Measurements from ENCODE around the gene TBC1D13.
"Not testable (repeated sequence)": the region's sequence is repeated elsewhere in the genome, so short reads cannot be mapped to it uniquely, and the experiment has no call there.

TBC1D13 gene

DNA sequence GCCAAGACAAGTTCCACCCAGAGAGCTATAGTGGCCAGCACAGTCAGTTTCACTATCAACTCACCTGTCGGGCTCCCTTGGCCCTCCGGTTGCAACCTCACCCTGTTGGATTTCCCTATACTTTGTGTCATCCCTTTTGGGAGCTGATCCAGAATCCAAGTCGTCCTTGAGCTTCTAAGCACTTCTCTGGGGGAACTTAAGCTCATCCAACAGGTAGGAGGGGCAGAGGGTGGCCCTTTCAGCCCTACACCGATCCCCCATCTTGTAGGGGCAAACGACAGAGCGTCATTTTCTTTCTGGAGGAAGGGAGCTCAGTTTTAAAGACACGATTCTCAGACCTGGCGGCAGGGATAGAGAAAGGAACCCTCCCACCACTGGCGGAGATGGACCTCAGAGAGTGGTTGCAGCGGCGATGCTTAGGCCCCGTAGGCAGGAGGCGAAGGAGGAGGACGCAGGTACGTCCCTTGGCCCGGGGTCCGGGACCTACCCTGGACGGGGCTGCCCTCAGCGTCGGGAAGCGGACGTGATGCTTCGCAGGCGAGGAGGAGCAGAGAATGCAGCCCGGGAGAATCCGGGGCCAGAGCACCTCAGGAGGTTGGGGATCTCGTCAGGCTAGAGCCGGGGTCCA, 15.8 kb upstream of the TBC1D13 start:
- TF ChIP-seq, protein P1, sequence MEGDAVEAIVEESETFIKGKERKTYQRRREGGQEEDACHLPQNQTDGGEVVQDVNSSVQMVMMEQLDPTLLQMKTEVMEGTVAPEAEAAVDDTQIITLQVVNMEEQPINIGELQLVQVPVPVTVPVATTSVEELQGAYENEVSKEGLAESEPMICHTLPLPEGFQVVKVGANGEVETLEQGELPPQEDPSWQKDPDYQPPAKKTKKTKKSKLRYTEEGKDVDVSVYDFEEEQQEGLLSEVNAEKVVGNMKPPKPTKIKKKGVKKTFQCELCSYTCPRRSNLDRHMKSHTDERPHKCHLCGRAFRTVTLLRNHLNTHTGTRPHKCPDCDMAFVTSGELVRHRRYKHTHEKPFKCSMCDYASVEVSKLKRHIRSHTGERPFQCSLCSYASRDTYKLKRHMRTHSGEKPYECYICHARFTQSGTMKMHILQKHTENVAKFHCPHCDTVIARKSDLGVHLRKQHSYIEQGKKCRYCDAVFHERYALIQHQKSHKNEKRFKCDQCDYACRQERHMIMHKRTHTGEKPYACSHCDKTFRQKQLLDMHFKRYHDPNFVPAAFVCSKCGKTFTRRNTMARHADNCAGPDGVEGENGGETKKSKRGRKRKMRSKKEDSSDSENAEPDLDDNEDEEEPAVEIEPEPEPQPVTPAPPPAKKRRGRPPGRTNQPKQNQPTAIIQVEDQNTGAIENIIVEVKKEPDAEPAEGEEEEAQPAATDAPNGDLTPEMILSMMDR (IDR thresholded peaks at IDR 0.05; ENCODE audit: borderline replicate concordance, control extremely low read depth, extremely low read depth, insufficient read depth, missing control alignments): no peak
- in situ Hi-C loops (cut with MboI; ENCODE audit: low sequenced_read_pairs, unreplicated experiment): no loop called here
- DNase-seq (ENCODE audit: low spot score): no peak

DNA sequence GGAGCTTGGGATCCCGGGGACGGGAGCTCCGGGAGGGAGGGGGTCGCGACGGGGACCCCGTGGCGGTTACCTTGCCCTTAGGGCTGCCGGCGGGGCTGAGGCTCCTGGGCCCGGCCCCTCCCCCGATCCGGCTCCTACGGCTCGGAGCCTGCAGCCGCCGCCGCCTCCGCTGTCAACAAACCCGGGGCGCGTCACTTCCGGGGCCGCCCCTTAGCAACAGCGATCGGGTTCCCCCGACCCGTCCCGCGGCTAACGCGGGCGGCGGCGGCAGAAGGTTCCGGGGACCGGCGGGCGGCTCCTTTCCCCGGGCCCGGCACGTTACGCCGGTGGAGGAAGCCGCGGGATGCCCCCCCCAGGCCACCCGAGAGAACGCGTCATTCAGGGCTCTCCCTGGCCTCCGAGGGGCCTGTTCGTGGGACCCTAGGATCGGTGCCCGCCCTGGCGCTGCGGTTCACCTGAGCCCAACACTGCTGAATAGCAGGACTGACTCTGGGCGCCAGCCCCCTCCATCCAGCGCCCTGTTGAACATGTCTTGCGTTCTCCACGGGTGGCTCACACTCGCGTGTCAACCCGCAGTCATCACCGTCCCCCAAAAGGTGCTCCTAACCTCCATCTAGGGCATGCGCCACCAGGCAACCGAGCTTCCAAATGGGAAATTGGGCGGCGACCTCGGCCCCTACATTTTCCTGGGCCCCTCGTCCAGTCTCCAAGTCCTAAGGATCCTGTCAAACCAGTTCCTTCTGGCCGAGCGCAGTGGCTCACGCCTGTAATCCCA, 15.1 kb upstream of the TBC1D13 start, which contains the start of gene ZER1:
TSS of gene ZER1 (minus strand) at position 183 of the 775 bp plus-strand sequence. CDS start 16,362 bp downstream, outside the sequence.
- TF ChIP-seq, protein P1 (IDR thresholded peaks at IDR 0.05; ENCODE audit: borderline replicate concordance, control extremely low read depth, extremely low read depth, insufficient read depth, missing control alignments): no peak
- DNase-seq (ENCODE audit: low spot score): peak; percentile 99
- in situ Hi-C loops (cut with MboI; ENCODE audit: low sequenced_read_pairs, unreplicated experiment): no loop called here

DNA sequence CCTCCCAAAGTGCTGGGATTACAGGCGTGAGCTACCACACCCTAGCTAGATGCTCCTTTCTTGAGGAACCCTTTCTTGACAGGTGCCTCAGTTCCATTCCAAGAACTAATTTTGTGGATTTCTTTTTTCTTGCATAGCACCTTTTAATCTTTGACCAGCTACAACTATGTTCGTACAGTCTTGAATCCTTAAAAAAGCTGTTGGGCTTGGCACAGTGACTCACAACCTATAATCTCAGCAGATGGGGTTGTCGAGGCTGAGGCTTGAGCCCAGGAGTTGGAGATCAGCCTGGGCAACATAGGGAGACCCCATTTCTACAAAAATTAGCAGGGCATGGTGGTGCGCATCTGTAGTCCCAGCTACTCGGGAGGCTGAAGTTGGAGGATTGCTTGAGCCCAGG, 14.0 kb upstream of the TBC1D13 start:
- DNase-seq (ENCODE audit: low spot score): no peak
- in situ Hi-C loops (cut with MboI; ENCODE audit: low sequenced_read_pairs, unreplicated experiment): no loop called here
- TF ChIP-seq, protein P1 (IDR thresholded peaks at IDR 0.05; ENCODE audit: borderline replicate concordance, control extremely low read depth, extremely low read depth, insufficient read depth, missing control alignments): no peak

DNA sequence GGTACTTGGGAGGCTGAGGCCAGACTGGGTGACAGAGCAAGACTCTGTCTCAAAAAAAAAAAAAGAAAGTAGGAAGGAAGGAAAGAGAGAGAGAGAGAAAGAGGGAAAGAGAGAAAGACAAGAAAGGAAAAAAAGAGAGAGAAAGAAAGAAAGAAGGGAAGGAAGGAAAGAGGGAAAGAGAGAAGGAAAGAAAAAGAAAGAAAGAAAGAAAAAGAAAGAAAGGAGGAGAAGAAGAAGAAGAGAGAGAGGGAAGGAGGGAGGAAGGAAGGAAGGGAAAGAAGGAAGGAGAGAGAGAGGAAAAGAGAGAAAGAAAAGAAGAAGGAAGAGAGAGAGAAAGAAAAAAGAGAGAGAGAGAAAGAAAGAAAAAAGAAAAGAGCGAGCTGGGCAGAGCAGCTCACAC, 12.2 kb upstream of the TBC1D13 start:
- DNase-seq (ENCODE audit: low spot score): no peak
- TF ChIP-seq, protein P1 (IDR thresholded peaks at IDR 0.05; ENCODE audit: borderline replicate concordance, control extremely low read depth, extremely low read depth, insufficient read depth, missing control alignments): no peak
- in situ Hi-C loops (cut with MboI; ENCODE audit: low sequenced_read_pairs, unreplicated experiment): no loop called here

DNA sequence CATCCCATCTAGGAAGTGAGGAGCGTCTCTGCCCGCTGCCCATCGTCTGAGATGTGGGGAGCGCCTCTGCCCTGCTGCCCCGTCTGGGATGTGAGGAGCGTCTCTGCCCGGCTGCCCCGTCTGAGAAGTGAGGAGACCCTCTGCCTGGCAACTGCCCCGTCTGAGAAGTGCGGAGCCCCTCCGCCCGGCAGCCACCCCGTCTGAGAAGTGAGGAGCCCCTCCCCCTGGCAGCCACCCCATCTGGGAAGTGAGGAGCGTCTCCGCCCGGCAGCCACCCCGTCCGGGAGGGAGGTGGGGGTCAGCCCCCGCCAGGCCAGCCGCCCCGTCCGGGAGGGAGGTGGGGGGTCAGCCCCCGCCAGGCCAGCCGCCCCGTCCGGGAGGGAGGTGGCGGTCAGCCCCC, 7.0 kb upstream of the TBC1D13 start:
- in situ Hi-C loops (cut with MboI; ENCODE audit: low sequenced_read_pairs, unreplicated experiment); DNase-seq (ENCODE audit: low spot score): not testable (repeated sequence)

DNA sequence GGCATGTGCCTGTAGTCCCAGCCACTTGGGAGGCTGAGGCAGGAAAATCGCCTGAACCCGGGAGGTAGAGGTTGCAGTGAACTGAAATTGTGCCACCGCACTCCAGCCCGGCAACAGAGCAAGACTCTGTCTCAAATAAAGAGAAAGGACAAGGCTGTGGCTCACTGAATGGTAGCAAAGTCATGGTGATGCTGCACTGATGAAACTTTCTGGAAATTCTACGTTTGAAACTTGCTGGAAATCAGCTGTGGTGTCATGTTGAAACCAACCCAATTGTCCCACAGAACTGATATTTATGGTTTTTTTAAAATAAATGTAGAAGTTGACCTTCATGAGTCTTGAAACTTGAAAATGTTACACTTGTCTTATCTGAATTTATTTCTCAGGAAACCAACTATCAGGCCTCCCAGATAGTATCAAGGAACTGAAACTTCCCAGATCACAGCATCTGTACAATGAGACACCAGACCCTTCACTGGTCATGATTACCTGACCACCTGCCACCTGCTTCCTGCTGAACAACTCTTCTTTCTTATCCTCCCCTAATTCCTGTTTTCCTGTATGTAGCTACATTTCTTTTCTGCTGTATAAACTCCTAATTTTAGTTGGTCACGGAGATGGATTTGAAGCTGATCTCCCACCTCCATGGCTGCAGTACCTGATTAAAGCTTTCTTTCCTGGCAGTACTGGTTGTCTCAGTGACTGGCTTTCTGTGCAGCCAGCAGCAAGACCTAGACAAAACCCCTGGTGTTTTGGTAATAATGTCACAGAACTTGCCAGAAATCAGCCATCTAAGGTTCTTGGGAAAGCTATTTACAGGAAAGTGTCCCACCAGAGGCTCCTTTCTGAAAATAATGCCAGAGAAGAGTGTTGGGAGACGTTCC, 5.6 kb upstream of the TBC1D13 start:
- DNase-seq (ENCODE audit: low spot score): no peak
- in situ Hi-C loops (cut with MboI; ENCODE audit: low sequenced_read_pairs, unreplicated experiment): no loop called here
- TF ChIP-seq, protein P1 (IDR thresholded peaks at IDR 0.05; ENCODE audit: borderline replicate concordance, control extremely low read depth, extremely low read depth, insufficient read depth, missing control alignments): no peak
